Activated T-cell treated with anti-CD3 and anti-CD28 coated beads, Interleukin-2, amount 50 U/mL, for 4 hours (primary cell): Measurements from ENCODE around the gene SRL. TPM values are rescaled to one million over a fixed set of nuclear protein-coding genes. Genes with fewer than 3 reads are reported as not detected.
"Not testable (repeated sequence)": the region's sequence is repeated elsewhere in the genome, so short reads cannot be mapped to it uniquely, and the experiment has no call there.

Source experiments
- ATAC-seq, 2 donors: fragments of 200-7000 bp; cut with Tn5 transposase; one replicate each; pipeline ENCODE4 v1.10.0; 2021
- DNase-seq: peaks from one replicate; pipeline ENCODE4 v3.0.0-alpha.2; 2020
- H3K27me3 Mint-ChIP-seq: one replicate; pipeline ENCODE4 v1.8.0; 2021; ENCODE audit warnings: low read depth, mixed read lengths
- H3K36me3 Mint-ChIP-seq: one replicate; pipeline ENCODE4 v1.8.0; 2022; ENCODE audit warnings: mixed read lengths; ENCODE audit not compliant: insufficient read depth
- H3K4me1 Mint-ChIP-seq: one replicate; pipeline ENCODE4 v1.8.0; 2021; ENCODE audit warnings: low read depth, mixed read lengths
- H3K4me3 Mint-ChIP-seq: one replicate; pipeline ENCODE4 v1.8.0; 2021; ENCODE audit warnings: mild to moderate bottlenecking, moderate library complexity, mixed read lengths
- H3K9me3 Mint-ChIP-seq: one replicate; pipeline ENCODE4 v1.8.0; 2021; ENCODE audit warnings: mixed read lengths
- total RNA-seq, 3 donors: library from RNA; stranded (reverse); gene quantifications; one replicate each; pipeline ENCODE4 v1.2.1, GENCODE V29; 2021

Gene SRL
- total RNA-seq, 3 donors from 2014 or later, result 0.05 TPM; not detected in 2

- no peak for DNase-seq
- peak overlapping the region; percentile 92 for H3K4me3 Mint-ChIP-seq
These were observed 28.2 kb upstream of the SRL start for GRCh38 chr16:4270091-4270490.

GRCh38 chr16:4266372-4266771 lies 24.5 kb upstream of the SRL start:
- ATAC-seq (no peak), DNase-seq (no peak)
- H3K4me3 Mint-ChIP-seq, result no peak overlapping the region
- H3K27me3 Mint-ChIP-seq, result no peaks in the 10 kb centered on the region
- H3K36me3 Mint-ChIP-seq, result peaks cover 14% of the 10 kb centered on the region
- H3K4me1 Mint-ChIP-seq, result peaks cover 8% of the 10 kb centered on the region
- H3K9me3 Mint-ChIP-seq, result no peaks in the 10 kb centered on the region

More at GRCh38 chr16:4270091-4270490, 28.2 kb upstream of the SRL start:
- Mint-ChIP-seq H3K27me3 (no peaks in the 10 kb centered on the region), H3K36me3 (peaks cover 4% of the 10 kb centered on the region), H3K9me3 (no peaks in the 10 kb centered on the region), H3K4me1 (peaks cover 6% of the 10 kb centered on the region)
- no peak for ATAC-seq

GRCh38 chr16:4265676-4266075 lies 23.8 kb upstream of the SRL start:
- Mint-ChIP-seq H3K36me3 (peaks cover 14% of the 10 kb centered on the region), H3K4me3 (no peak overlapping the region), H3K27me3 (no peaks in the 10 kb centered on the region), H3K9me3 (no peaks in the 10 kb centered on the region), H3K4me1 (peaks cover 6% of the 10 kb centered on the region)
- ATAC-seq (no peak), DNase-seq (no peak)

- Mint-ChIP-seq H3K9me3 (no peaks in the 10 kb centered on the region), H3K4me3 (no peak overlapping the region), H3K27me3 (no peaks in the 10 kb centered on the region), H3K4me1 (peaks cover 5% of the 10 kb centered on the region), H3K36me3 (peaks cover 14% of the 10 kb centered on the region)
- ATAC-seq (no peak), DNase-seq (no peak)
These were observed 22.7 kb upstream of the SRL start for GRCh38 chr16:4264546-4264945.

GRCh38 chr16:4263504-4264436 lies 21.9 kb upstream of the SRL start:
- Mint-ChIP-seq H3K9me3 (no peaks in the 10 kb centered on the region), H3K36me3 (peaks cover 14% of the 10 kb centered on the region), H3K27me3 (no peaks in the 10 kb centered on the region), H3K4me3 (no peak overlapping the region), H3K4me1 (peaks cover 5% of the 10 kb centered on the region)
- DNase-seq, result no peak
- peak; percentile 40 to 44 for ATAC-seq

- no peaks in the 10 kb centered on the region for H3K27me3 Mint-ChIP-seq
- peaks cover 14% of the 10 kb centered on the region for H3K36me3 Mint-ChIP-seq
- DNase-seq (no peak), ATAC-seq (no peak)
- H3K4me1 Mint-ChIP-seq, result peaks cover 5% of the 10 kb centered on the region
- no peaks in the 10 kb centered on the region for H3K9me3 Mint-ChIP-seq
- H3K4me3 Mint-ChIP-seq, result no peak overlapping the region
These were observed 20.5 kb upstream of the SRL start for GRCh38 chr16:4262303-4262835.

- H3K27me3 Mint-ChIP-seq, result no peaks in the 10 kb centered on the region
- peaks cover 5% of the 10 kb centered on the region for H3K4me1 Mint-ChIP-seq
- H3K36me3 Mint-ChIP-seq, result peaks cover 14% of the 10 kb centered on the region
- H3K9me3 Mint-ChIP-seq, result no peaks in the 10 kb centered on the region
- ATAC-seq, result peak; percentile 60 to 69
- H3K4me3 Mint-ChIP-seq, result no peak overlapping the region
- DNase-seq, result no peak
These were observed 19.8 kb upstream of the SRL start for GRCh38 chr16:4261557-4262172.

GRCh38 chr16:4260360-4260759 lies 18.5 kb upstream of the SRL start:
- DNase-seq (no peak), ATAC-seq (no peak)
- no peaks in the 10 kb centered on the region for H3K27me3 Mint-ChIP-seq
- H3K36me3 Mint-ChIP-seq, result peaks cover 10% of the 10 kb centered on the region
- H3K4me3 Mint-ChIP-seq, result no peak overlapping the region
- peaks cover 2% of the 10 kb centered on the region for H3K4me1 Mint-ChIP-seq
- H3K9me3 Mint-ChIP-seq, result no peaks in the 10 kb centered on the region

GRCh38 chr16:4257646-4258556 lies 16.0 kb upstream of the SRL start:
- DNase-seq (no peak), ATAC-seq (no peak)
- Mint-ChIP-seq H3K4me1 (peaks cover 8% of the 10 kb centered on the region), H3K4me3 (no peak overlapping the region), H3K36me3 (peaks cover 6% of the 10 kb centered on the region), H3K27me3 (no peaks in the 10 kb centered on the region), H3K9me3 (no peaks in the 10 kb centered on the region)

- H3K27me3 Mint-ChIP-seq, result no peaks in the 10 kb centered on the region
- peak overlapping the region; percentile 92 for H3K4me3 Mint-ChIP-seq
- DNase-seq, result peak; percentile 100
- H3K9me3 Mint-ChIP-seq, result no peaks in the 10 kb centered on the region
- no peaks in the 10 kb centered on the region for H3K36me3 Mint-ChIP-seq
- peak; percentile 97 to 98 for ATAC-seq
- H3K4me1 Mint-ChIP-seq, result peaks cover 6% of the 10 kb centered on the region
These were observed 11.7 kb upstream of the SRL start for GRCh38 chr16:4253394-4254150.

GRCh38 chr16:4253012-4253393 lies 11.1 kb upstream of the SRL start:
- not testable (repeated sequence) for H3K4me1 Mint-ChIP-seq, H3K36me3 Mint-ChIP-seq, H3K27me3 Mint-ChIP-seq, ATAC-seq, DNase-seq, H3K9me3 Mint-ChIP-seq
- H3K4me3 Mint-ChIP-seq, result peak overlapping the region; percentile 92

- no peak for ATAC-seq
- no peaks in the 10 kb centered on the region for H3K9me3 Mint-ChIP-seq
- H3K36me3 Mint-ChIP-seq, result no peaks in the 10 kb centered on the region
These were observed 7.8 kb upstream of the SRL start for GRCh38 chr16:4249530-4250308.

GRCh38 chr16:4247460-4247784 lies 5.5 kb upstream of the SRL start:
- no peak for DNase-seq
- peaks cover 2% of the 10 kb centered on the region for H3K4me1 Mint-ChIP-seq
- no peak overlapping the region for H3K4me3 Mint-ChIP-seq
- no peaks in the 10 kb centered on the region for H3K9me3 Mint-ChIP-seq
- no peak for ATAC-seq
- H3K27me3 Mint-ChIP-seq, result no peaks in the 10 kb centered on the region
- H3K36me3 Mint-ChIP-seq, result no peaks in the 10 kb centered on the region

More at GRCh38 chr16:4249530-4250308, 7.8 kb upstream of the SRL start:
- peaks cover 6% of the 10 kb centered on the region for H3K4me1 Mint-ChIP-seq
- H3K4me3 Mint-ChIP-seq, result no peak overlapping the region
- no peaks in the 10 kb centered on the region for H3K27me3 Mint-ChIP-seq
- DNase-seq, result no peak
